Measurements from ENCODE around the gene XAGE5.
"Not testable (repeated sequence)": the region's sequence is repeated elsewhere in the genome, so short reads cannot be mapped to it uniquely, and the experiment has no call there.

Gene XAGE5, protein sequence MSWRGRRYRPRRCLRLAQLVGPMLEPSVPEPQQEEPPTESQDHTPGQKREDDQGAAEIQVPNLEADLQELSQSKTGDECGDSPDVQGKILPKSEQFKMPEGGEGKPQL

DNA sequence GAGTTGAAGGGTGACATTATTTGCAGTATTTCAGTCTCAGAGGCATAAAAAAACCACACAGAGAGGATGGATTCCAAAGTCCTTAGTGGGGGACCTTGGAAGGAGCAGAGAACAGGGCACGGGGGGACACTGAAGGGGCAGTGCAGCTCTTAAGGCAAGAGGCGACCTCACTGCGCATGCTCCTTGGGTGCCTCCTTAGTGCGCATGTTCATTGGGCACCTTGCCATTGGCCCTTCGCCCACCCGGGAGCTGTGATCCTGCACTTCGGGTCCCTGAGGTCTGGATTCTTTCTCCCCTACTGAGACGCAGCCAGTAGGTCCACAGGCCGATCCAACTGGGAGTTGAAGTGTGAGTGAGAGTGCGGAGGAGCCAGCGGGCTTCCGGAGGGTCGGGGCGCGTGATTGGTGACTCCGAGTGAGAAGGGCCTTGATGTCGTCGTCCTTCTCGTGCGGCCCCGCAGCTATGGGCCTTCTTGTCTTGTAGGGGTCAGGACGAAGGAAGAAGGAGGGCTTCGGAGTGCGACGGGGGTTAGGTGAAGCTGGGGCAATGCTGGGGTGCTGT, at the start of gene XAGE5:
TSS of gene XAGE5 (plus strand) at position 223 of the 561 bp plus-strand sequence. CDS start 1,280 bp downstream, outside the sequence.
- TF ChIP-seq, protein P1, sequence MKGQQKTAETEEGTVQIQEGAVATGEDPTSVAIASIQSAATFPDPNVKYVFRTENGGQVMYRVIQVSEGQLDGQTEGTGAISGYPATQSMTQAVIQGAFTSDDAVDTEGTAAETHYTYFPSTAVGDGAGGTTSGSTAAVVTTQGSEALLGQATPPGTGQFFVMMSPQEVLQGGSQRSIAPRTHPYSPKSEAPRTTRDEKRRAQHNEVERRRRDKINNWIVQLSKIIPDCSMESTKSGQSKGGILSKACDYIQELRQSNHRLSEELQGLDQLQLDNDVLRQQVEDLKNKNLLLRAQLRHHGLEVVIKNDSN (IDR thresholded peaks at IDR 0.05) = no peak
- TF ChIP-seq TEAD4 (IDR thresholded peaks at IDR 0.05) = no peak
- TF ChIP-seq, protein P2, sequence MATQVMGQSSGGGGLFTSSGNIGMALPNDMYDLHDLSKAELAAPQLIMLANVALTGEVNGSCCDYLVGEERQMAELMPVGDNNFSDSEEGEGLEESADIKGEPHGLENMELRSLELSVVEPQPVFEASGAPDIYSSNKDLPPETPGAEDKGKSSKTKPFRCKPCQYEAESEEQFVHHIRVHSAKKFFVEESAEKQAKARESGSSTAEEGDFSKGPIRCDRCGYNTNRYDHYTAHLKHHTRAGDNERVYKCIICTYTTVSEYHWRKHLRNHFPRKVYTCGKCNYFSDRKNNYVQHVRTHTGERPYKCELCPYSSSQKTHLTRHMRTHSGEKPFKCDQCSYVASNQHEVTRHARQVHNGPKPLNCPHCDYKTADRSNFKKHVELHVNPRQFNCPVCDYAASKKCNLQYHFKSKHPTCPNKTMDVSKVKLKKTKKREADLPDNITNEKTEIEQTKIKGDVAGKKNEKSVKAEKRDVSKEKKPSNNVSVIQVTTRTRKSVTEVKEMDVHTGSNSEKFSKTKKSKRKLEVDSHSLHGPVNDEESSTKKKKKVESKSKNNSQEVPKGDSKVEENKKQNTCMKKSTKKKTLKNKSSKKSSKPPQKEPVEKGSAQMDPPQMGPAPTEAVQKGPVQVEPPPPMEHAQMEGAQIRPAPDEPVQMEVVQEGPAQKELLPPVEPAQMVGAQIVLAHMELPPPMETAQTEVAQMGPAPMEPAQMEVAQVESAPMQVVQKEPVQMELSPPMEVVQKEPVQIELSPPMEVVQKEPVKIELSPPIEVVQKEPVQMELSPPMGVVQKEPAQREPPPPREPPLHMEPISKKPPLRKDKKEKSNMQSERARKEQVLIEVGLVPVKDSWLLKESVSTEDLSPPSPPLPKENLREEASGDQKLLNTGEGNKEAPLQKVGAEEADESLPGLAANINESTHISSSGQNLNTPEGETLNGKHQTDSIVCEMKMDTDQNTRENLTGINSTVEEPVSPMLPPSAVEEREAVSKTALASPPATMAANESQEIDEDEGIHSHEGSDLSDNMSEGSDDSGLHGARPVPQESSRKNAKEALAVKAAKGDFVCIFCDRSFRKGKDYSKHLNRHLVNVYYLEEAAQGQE (IDR thresholded peaks at IDR 0.05; ENCODE audit: low read depth) = no peak
- no peak for TF ChIP-seq CEBPB (IDR thresholded peaks at IDR 0.05)
- no peak for TF ChIP-seq TCF12 (IDR thresholded peaks at IDR 0.05; ENCODE audit: low read depth)
- no peak for TF ChIP-seq TAF1 (IDR thresholded peaks at IDR 0.05; ENCODE audit: low read depth)
- TF ChIP-seq YY1 (IDR thresholded peaks at IDR 0.05; ENCODE audit: low read depth) = no peak
- TF ChIP-seq, protein P3, sequence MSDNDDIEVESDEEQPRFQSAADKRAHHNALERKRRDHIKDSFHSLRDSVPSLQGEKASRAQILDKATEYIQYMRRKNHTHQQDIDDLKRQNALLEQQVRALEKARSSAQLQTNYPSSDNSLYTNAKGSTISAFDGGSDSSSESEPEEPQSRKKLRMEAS (IDR thresholded peaks at IDR 0.05) = no peak
- TF ChIP-seq EP300 (IDR thresholded peaks at IDR 0.05; ENCODE audit: borderline replicate concordance) = no peak
- TF ChIP-seq NFIC (IDR thresholded peaks at IDR 0.05) = no peak
- TF ChIP-seq ZBTB7A (IDR thresholded peaks at IDR 0.05; ENCODE audit: low read depth) = no peak
- no peak for TF ChIP-seq CREB1 (IDR thresholded peaks at IDR 0.05; ENCODE audit: low read depth)
- no peak for TF ChIP-seq RAD21 (IDR thresholded peaks at IDR 0.05; ENCODE audit: low read depth)

DNA sequence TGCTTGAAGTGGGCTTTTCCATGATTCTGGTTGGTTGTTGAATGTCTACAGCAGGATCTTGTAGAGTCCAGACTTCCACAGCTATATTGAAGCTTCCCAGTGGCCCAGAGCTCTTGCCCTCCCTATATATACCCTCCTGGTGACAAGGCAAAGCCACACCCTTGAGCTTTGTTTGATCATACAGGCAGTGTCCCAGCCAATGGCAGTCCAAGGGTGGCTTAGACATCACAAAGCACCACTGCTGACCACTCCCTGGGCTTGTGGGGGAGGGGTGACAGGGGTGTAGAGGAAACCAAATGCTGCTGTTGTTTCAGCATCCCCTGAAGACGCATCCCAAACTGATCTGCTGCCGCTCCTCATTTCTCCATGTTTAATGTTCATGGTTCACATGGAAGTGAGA, 13.8 kb upstream of the XAGE5 start, which contains the start of gene SPANXN5:
TSS of gene SPANXN5 (minus strand) at position 101 of the 400 bp plus-strand sequence. CDS start at position 22, 79 bp downstream.
- not testable (repeated sequence) for TF ChIP-seq NFIC (IDR thresholded peaks at IDR 0.05); FOXM1 (IDR thresholded peaks at IDR 0.05; ENCODE audit: borderline replicate concordance, low read depth)
- TF ChIP-seq, protein P2 (IDR thresholded peaks at IDR 0.05; ENCODE audit: low read depth) = not testable (repeated sequence)

DNA sequence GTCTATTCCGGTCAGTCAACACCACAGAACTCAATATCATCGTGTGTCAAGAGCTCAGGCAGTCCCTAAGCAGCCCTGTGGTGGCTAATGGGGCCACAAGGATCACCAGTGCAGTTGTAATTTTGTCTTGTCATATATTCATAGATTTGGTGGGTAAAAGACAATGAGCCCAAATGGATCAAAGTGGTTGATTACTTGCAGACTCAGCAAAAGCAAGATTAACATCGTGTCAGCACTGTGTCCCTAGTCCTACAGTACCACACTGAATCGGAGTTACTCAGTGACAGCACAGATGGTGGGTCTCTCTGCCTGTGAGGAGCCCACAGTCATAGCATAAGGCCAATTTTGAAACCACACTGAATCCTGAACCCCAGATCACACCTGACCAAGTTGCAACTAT, 8.7 kb downstream of the XAGE5 start:
- TF ChIP-seq CREB1 (IDR thresholded peaks at IDR 0.05; ENCODE audit: low read depth) = no peak
- no peak for TF ChIP-seq TEAD4 (IDR thresholded peaks at IDR 0.05)

DNA sequence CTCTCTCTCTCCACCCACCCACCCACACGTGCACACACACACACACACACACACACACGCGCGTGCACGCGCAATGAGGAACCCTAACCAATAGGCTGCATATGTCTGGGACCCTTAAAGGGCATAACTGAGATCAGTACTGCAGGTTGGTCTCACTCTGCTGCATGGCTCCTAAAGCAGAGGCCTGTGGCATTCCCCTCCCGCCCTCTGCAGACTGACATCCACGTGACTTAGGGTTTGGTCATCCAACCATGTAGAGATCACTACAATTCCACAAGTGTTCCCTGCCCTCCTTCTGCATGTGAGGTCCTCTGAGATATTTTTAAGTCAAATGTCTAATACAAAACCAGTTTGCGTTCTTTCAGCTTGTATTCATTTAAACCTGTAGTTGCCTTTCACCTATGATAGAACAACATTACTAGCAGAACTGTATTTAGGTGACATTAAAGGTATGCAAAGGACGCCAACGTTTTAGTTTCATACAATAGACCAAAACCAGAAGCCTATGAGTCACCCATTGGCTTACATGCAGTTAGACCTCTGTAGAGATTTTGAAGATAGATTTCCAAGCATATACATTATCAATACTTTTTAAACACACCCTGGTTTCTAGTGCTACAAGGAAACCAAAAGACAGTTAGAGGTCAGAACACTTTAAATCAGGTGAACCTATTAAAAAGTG, 10.1 kb downstream of the XAGE5 start:
- TF ChIP-seq, protein P3 (IDR thresholded peaks at IDR 0.05) = no peak
- TF ChIP-seq NFIC (IDR thresholded peaks at IDR 0.05) (no peak), EP300 (IDR thresholded peaks at IDR 0.05; ENCODE audit: borderline replicate concordance) (no peak), RAD21 (IDR thresholded peaks at IDR 0.05; ENCODE audit: low read depth) (no peak), TEAD4 (IDR thresholded peaks at IDR 0.05) (no peak)

DNA sequence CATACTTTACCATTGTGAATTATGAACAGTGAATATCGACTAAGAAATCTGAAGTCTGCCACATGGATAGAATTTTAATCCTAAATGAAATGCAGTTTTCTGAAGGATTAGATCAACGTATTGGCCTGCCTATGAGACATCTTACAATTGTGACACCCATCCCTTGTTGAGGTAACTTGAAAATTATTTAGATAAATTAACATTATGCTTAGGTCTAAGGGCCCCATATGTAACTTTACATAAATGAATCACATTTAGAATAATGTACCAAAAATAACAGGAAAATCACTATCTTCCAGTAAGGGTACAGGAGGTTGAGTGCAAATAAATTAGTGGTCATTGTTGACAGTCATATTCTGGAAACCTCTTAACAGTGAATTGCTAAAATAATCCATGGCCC, 13.5 kb downstream of the XAGE5 start:
- TF ChIP-seq ZBTB7A (IDR thresholded peaks at IDR 0.05; ENCODE audit: low read depth) (no peak), CREB1 (IDR thresholded peaks at IDR 0.05; ENCODE audit: low read depth) (no peak), TCF12 (IDR thresholded peaks at IDR 0.05; ENCODE audit: low read depth) (no peak), TEAD4 (IDR thresholded peaks at IDR 0.05) (no peak), YY1 (IDR thresholded peaks at IDR 0.05; ENCODE audit: low read depth) (no peak), TAF1 (IDR thresholded peaks at IDR 0.05; ENCODE audit: low read depth) (no peak), RAD21 (IDR thresholded peaks at IDR 0.05; ENCODE audit: low read depth) (no peak), FOXM1 (IDR thresholded peaks at IDR 0.05; ENCODE audit: borderline replicate concordance, low read depth) (no peak), NFIC (IDR thresholded peaks at IDR 0.05) (no peak), CEBPB (IDR thresholded peaks at IDR 0.05) (no peak), EGR1 (IDR thresholded peaks at IDR 0.05) (no peak)
- TF ChIP-seq, protein P1 (IDR thresholded peaks at IDR 0.05) = no peak
- TF ChIP-seq, protein P2 (IDR thresholded peaks at IDR 0.05; ENCODE audit: low read depth) = no peak

Data from Ishikawa (cell line).